WERI-Rb-1 (cell line): ENCODE results near the gene SMG1.
"Not testable (repeated sequence)": the region's sequence is repeated elsewhere in the genome, so short reads cannot be mapped to it uniquely, and the experiment has no call there.

Source experiments
- DNase-seq: peaks from one replicate; pipeline ENCODE4 v3.0.0-alpha.2; 2020
- H3K27ac ChIP-seq: fragments of 250-450 bp; sonication (Bioruptor Pico); 2 replicates; pipeline ENCODE4 v1.5.1; 2020; ENCODE audit warnings: mild to moderate bottlenecking, moderate library complexity
- H3K27me3 ChIP-seq: fragments of 250-450 bp; sonication (Bioruptor Pico); 2 replicates; pipeline ENCODE4 v1.5.1; 2021; ENCODE audit warnings: mild to moderate bottlenecking, low read depth, moderate library complexity; ENCODE audit not compliant: insufficient read depth, severe bottlenecking
- H3K36me3 ChIP-seq: fragments of 250-450 bp; sonication (Bioruptor Pico); 2 replicates; pipeline ENCODE4 v1.5.1; 2020; ENCODE audit warnings: mild to moderate bottlenecking, moderate library complexity
- H3K4me3 ChIP-seq: 2 replicates; pipeline ENCODE4 v1.5.1; 2011; ENCODE audit warnings: low read depth, mild to moderate bottlenecking, control low read depth, low read length
- H3K9me3 ChIP-seq: fragments of 250-450 bp; sonication (Bioruptor Pico); 2 replicates; pipeline ENCODE4 v1.5.1; 2021; ENCODE audit warnings: mild to moderate bottlenecking, moderate library complexity; ENCODE audit not compliant: severe bottlenecking
- TF ChIP-seq, protein P1 (sequence below): IDR thresholded peaks from 2 replicates; pipeline ENCODE4 v1.5.1; 2011; ENCODE audit warnings: low read depth, mild to moderate bottlenecking, control low read depth, inconsistent platforms, low read length

The SMG1 gene

GRCh38 chr16:18925986-18926865 lies at the start of gene SMG1:
Gene SMG1, minus strand, starts transcription at chr16:18926408. Its CDS starts 367 bp downstream, at chr16:18926041.
- H3K27me3 ChIP-seq, H3K36me3 ChIP-seq, H3K9me3 ChIP-seq: not testable (repeated sequence)
- DNase-seq: peak; percentile 95
- H3K27ac ChIP-seq: peak within 1 kb of the TSS; percentile 81
- H3K4me3 ChIP-seq: peak within 1 kb of the TSS; percentile 73

DNA sequence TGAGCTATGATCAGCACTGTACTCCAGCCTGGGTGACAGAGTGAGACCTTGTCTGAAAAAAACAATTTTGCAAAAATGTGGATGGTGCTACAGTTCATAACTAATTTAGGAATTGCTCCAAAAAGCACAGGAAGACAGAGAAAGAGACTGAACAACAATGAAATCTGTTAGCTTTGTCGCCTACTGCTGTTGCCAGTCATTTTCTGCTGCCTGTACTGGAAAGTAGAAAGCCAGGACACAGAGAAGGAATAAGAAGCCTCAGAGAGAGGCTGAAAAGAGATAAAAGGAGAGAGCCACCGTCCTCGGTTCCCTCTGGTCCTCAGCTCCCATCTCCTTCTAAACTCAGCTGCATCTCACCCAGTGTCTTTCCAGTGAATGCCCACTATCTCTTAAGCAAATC lies 48.9 kb upstream of the SMG1 start:
- no peak for DNase-seq
- Histone ChIP-seq H3K27ac (no peak overlapping the region), H3K9me3 (no peaks in the 10 kb centered on the region), H3K36me3 (no peaks in the 10 kb centered on the region), H3K4me3 (no peak overlapping the region), H3K27me3 (no peaks in the 10 kb centered on the region)
- TF ChIP-seq, protein P1, sequence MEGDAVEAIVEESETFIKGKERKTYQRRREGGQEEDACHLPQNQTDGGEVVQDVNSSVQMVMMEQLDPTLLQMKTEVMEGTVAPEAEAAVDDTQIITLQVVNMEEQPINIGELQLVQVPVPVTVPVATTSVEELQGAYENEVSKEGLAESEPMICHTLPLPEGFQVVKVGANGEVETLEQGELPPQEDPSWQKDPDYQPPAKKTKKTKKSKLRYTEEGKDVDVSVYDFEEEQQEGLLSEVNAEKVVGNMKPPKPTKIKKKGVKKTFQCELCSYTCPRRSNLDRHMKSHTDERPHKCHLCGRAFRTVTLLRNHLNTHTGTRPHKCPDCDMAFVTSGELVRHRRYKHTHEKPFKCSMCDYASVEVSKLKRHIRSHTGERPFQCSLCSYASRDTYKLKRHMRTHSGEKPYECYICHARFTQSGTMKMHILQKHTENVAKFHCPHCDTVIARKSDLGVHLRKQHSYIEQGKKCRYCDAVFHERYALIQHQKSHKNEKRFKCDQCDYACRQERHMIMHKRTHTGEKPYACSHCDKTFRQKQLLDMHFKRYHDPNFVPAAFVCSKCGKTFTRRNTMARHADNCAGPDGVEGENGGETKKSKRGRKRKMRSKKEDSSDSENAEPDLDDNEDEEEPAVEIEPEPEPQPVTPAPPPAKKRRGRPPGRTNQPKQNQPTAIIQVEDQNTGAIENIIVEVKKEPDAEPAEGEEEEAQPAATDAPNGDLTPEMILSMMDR: no peak

DNA sequence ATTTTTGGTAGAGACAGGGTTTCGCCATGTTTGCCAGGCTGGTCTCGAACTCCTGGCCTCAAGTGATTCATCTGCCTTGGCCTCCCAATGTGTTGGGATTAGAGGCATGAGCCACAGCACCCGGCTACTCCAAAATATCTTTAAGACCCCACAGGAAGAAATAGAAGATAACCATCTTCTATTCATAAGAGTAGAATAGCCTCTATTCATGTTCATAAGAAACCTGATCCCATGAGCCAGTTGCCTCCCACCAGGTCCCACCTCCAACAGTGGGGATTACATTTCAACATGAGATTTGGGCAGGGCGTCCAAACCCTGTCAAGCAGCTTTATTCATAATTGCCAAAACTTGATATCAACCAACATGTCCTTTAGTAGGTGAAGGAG lies 43.6 kb upstream of the SMG1 start:
- H3K36me3 ChIP-seq: no peaks in the 10 kb centered on the region
- no peak for DNase-seq
- H3K4me3 ChIP-seq: no peak overlapping the region
- TF ChIP-seq, protein P1: no peak
- no peaks in the 10 kb centered on the region for H3K27me3 ChIP-seq
- no peaks in the 10 kb centered on the region for H3K9me3 ChIP-seq
- no peak overlapping the region for H3K27ac ChIP-seq

- TF ChIP-seq, protein P1: peak; percentile 85
- H3K27ac ChIP-seq: no peak overlapping the region
- H3K36me3 ChIP-seq: no peaks in the 10 kb centered on the region
- H3K9me3 ChIP-seq: no peaks in the 10 kb centered on the region
- peak overlapping the region; percentile 29 for H3K4me3 ChIP-seq
- peak; percentile 88 for DNase-seq
- H3K27me3 ChIP-seq: no peaks in the 10 kb centered on the region
Observed at GRCh38 chr16:18969050-18969854, 43.0 kb upstream of the SMG1 start.

GRCh38 chr16:18966791-18967190 lies 40.6 kb upstream of the SMG1 start:
- no peak for DNase-seq
- no peaks in the 10 kb centered on the region for H3K9me3 ChIP-seq
- H3K27ac ChIP-seq: no peak overlapping the region
- TF ChIP-seq, protein P1: no peak
- H3K36me3 ChIP-seq: no peaks in the 10 kb centered on the region
- H3K4me3 ChIP-seq: no peak overlapping the region
- no peaks in the 10 kb centered on the region for H3K27me3 ChIP-seq

DNA sequence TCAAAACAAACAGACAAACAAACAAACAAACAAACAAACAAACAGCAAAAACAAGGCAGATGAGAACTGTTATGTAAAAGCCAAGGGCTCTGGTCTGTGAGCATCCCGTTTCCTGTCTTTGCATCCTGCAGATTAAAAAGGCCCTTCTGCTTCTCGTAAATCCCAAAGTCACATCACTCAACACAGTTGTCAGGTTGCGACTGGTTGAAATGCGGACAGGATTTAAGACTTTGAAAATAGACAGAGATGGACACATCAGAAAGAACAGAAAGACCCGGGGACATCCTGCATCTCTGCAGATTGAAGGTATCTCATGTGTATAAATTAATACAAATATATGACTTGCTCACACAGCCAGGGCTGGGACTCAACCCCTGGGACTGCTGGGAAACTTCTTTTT lies 39.3 kb upstream of the SMG1 start:
- DNase-seq: peak; percentile 13
- Histone ChIP-seq H3K27ac (no peak overlapping the region), H3K36me3 (no peaks in the 10 kb centered on the region), H3K4me3 (no peak overlapping the region), H3K9me3 (no peaks in the 10 kb centered on the region), H3K27me3 (no peaks in the 10 kb centered on the region)
- TF ChIP-seq, protein P1: no peak
